OCI-LY7 (cell line): ENCODE results near the gene OSBPL1A. TPM values are rescaled to one million over a fixed set of nuclear protein-coding genes. Genes with fewer than 3 reads are reported as not detected.

Experiments used
- BruUV-seq: library from RNA; stranded (reverse); fragments of 400-500 nt; replicated peaks from 2 replicates; lab custom pipeline; 2021; lab: Mats Ljungman, UMichigan
- CTCF ChIA-PET: fragments of 300-600 bp; sonication (Branson Sonifier 250); formaldehyde crosslinking; loops from one replicate; lab custom pipeline; 2022; ENCODE audit warnings: antibody characterized with exemption; ENCODE audit not compliant: unreplicated experiment; lab: Charles Lee
- POLR2A ChIA-PET: fragments of 300-600 bp; sonication (Branson Sonifier 250); formaldehyde crosslinking; loops from one replicate; lab custom pipeline; 2022; ENCODE audit warnings: antibody characterized with exemption; lab: Charles Lee
- DNase-seq: peaks from one replicate; pipeline ENCODE4 v3.0.0-alpha.2; 2015; ENCODE audit warnings: low spot score
- H2AFZ ChIP-seq: fragments of 200-600 bp; sonication (generic), shearing (Covaris generic); 2 replicates; pipeline ENCODE4 v1.6.1; 2014; ENCODE audit warnings: mild to moderate bottlenecking, antibody characterized with exemption, low read length, moderate library complexity
- H3K27ac ChIP-seq: fragments of 200-600 bp; sonication (generic); 2 replicates; pipeline ENCODE4 v1.5.1; 2014; ENCODE audit warnings: mixed run types, low read depth, mild to moderate bottlenecking, moderate library complexity, low read length, inconsistent platforms; ENCODE audit not compliant: poor library complexity, severe bottlenecking
- H3K36me3 ChIP-seq: fragments of 200-600 bp; sonication (generic); 2 replicates; pipeline ENCODE4 v1.6.1; 2014; ENCODE audit warnings: mild to moderate bottlenecking, antibody characterized with exemption, low read length, moderate library complexity, mixed read lengths; ENCODE audit not compliant: insufficient read depth
- H3K4me1 ChIP-seq: fragments of 200-600 bp; sonication (generic); 2 replicates; pipeline ENCODE4 v1.5.1; 2014; ENCODE audit warnings: mild to moderate bottlenecking, low read length; ENCODE audit not compliant: insufficient read depth, poor library complexity, severe bottlenecking
- H3K4me2 ChIP-seq: fragments of 200-600 bp; sonication (generic); 2 replicates; pipeline ENCODE4 v1.6.1; 2014; ENCODE audit warnings: mild to moderate bottlenecking, low read length
- H3K4me3 ChIP-seq: fragments of 200-600 bp; sonication (generic); 2 replicates; pipeline ENCODE4 v1.5.1; 2014; ENCODE audit warnings: mild to moderate bottlenecking, low read depth, low read length; ENCODE audit not compliant: poor library complexity, severe bottlenecking
- H3K79me2 ChIP-seq: fragments of 200-600 bp; sonication (generic); 2 replicates; pipeline ENCODE4 v1.6.1; 2016; ENCODE audit warnings: low read depth, mild to moderate bottlenecking, low read length, moderate library complexity, mixed read lengths; ENCODE audit not compliant: insufficient read depth
- H3K9me2 ChIP-seq: fragments of 200-600 bp; sonication (generic); 2 replicates; pipeline ENCODE4 v1.6.1; 2016; ENCODE audit warnings: mild to moderate bottlenecking, low read length, mixed read lengths; ENCODE audit not compliant: insufficient read depth
- H3K9me3 ChIP-seq: fragments of 200-600 bp; sonication (generic); 2 replicates; pipeline ENCODE4 v1.6.1; 2014; ENCODE audit warnings: mild to moderate bottlenecking, mixed run types, low read length, mixed read lengths
- H4K20me1 ChIP-seq: fragments of 200-600 bp; sonication (generic); 2 replicates; pipeline ENCODE4 v1.6.1; 2014; ENCODE audit warnings: mild to moderate bottlenecking, antibody characterized with exemption, low read length, moderate library complexity, mixed read lengths; ENCODE audit not compliant: insufficient read depth
- CTCF ChIP-seq: fragments of 200-600 bp; sonication (generic); conservative IDR thresholded peaks from 2 replicates; pipeline ENCODE4 v1.5.1; 2014; ENCODE audit warnings: mild to moderate bottlenecking, antibody characterized with exemption, low read length, moderate library complexity, mixed read lengths
- EZH2phosphoT487 ChIP-seq: fragments of 200-600 bp; sonication (generic); IDR thresholded peaks from 2 replicates; pipeline ENCODE4 v1.6.1; 2018; ENCODE audit warnings: low read depth, borderline replicate concordance, mild to moderate bottlenecking, mixed run types, antibody characterized with exemption, low read length, moderate library complexity, mixed read lengths
- intact Hi-C: fragments of 100-400 bp; cut with micrococcal nuclease; formaldehyde crosslinking; loops from one replicate; pipeline ENCODE4 v1.10.0; 2022; ENCODE audit not compliant: unreplicated experiment
- total RNA-seq, 2 experiments: library from RNA; depleted of rRNA in 1 of 2; stranded (reverse); fragments of >200 nt in 1 of 2; shearing (Covaris generic) in 1 of 2; gene quantifications; 2 replicates each; pipeline ENCODE4 v1.2.3, GENCODE V29; 2014 to 2022

OSBPL1A gene
- total RNA-seq, 2 experiments from 2014 or later = 0.06 to 0.59 TPM

- Histone ChIP-seq H3K4me2 (no peak overlapping the region), H3K4me1 (no peaks in the 10 kb centered on the region), H3K9me3 (no peaks in the 10 kb centered on the region), H3K36me3 (no peaks in the 10 kb centered on the region), H2AFZ (no peak overlapping the region), H3K4me3 (no peak overlapping the region), H4K20me1 (no peaks in the 10 kb centered on the region), H3K27ac (no peak overlapping the region), H3K9me2 (no peaks in the 10 kb centered on the region), H3K79me2 (no peaks in the 10 kb centered on the region)
- ChIA-PET CTCF (interaction anchor here (1.5 kb wide), 1 partner anchor 14 kb away, joined by 5 read pairs; no protein-coding TSS in a partner anchor), POLR2A (interaction anchor here (0.8 to 1.6 kb wide), 4 partner anchors 8 to 23 kb away, joined by 3 to 5 read pairs (median 3); no protein-coding TSS in a partner anchor)
- intact Hi-C loops = no loop called here
- BruUV-seq = no TSS peak
- DNase-seq = no peak
- TF ChIP-seq CTCF = no peak
- TF ChIP-seq EZH2phosphoT487 = no peak
These were observed 207.0 kb downstream of the OSBPL1A start for GRCh38 chr18:24190590-24190989.

DNA sequence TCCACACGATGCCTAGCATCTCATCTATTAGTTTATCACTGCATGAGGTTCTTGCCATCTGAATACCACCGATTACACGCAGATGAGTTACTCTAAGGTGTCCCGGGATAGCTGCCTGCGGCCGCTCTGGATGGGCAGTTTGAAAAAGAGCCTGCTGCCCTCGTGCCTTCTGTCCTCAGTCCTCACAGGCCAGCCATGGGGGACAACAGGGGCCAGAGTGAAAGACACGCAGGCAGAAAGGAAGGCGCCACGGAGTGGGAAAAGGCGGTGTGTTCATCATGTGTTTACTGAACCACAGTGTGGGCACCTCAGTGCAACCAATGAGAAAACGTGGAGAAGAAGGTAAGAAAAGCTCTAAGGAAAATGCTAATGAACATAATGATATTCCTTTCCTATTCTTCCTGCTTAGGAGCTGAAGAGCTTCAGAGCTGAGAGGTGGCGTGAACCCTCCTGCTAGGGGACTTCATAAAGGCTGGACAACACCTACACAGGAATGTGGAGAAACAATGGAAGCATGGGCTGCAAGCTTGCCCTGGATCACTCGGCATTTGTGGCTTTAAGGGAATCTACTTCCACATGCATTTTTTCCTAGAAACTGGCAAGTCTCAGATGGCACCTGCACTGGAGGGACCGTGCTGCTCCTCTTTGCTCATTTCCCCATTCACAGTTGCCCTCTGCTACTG, 207.8 kb downstream of the OSBPL1A start:
- CTCF ChIA-PET = no interaction called here

More for the DNA sequence above, 207.8 kb downstream of the OSBPL1A start:
- H3K4me1 ChIP-seq = no peaks in the 10 kb centered on the region
- H3K4me2 ChIP-seq = no peak overlapping the region
- H3K4me3 ChIP-seq = no peak overlapping the region
- no TSS peak for BruUV-seq
- TF ChIP-seq CTCF (no peak), EZH2phosphoT487 (no peak)
- no peaks in the 10 kb centered on the region for H3K79me2 ChIP-seq
- intact Hi-C loops = no loop called here
- H4K20me1 ChIP-seq = no peaks in the 10 kb centered on the region
- POLR2A ChIA-PET = interaction anchor here (1.0 kb wide), 2 partner anchors 62 to 71 kb away, joined by 3 to 5 read pairs; no protein-coding TSS in a partner anchor
- H3K36me3 ChIP-seq = no peaks in the 10 kb centered on the region
- H3K9me2 ChIP-seq = no peaks in the 10 kb centered on the region
- no peak for DNase-seq
- H3K27ac ChIP-seq = no peak overlapping the region
- no peak overlapping the region for H2AFZ ChIP-seq
- no peaks in the 10 kb centered on the region for H3K9me3 ChIP-seq
